ENCODE measurements around the gene MUC20.
"Not testable (repeated sequence)": the region's sequence is repeated elsewhere in the genome, so short reads cannot be mapped to it uniquely, and the experiment has no call there.

MUC20 gene

GRCh38 chr3:195690951-195691350 is 29.8 kb upstream of the MUC20 start:
- H3K4me3 ChIP-seq (ENCODE audit: low read depth in 1 of 2, low read length in 2 of 2) = no peak overlapping the region
- no peaks in the 10 kb centered on the region; the same call in 1 of the 2 replicates for H4K20me1 ChIP-seq (ENCODE audit: insufficient read depth, low read length)
- TF ChIP-seq EZH2 (IDR thresholded peaks at IDR 0.05; ENCODE audit: borderline replicate concordance, low read depth, low read length, severe bottlenecking) (no peak), CTCF (IDR thresholded peaks at IDR 0.05; ENCODE audit: borderline replicate concordance, extremely low read depth, low read length, poor library complexity, severe bottlenecking) (no peak)
- no peak overlapping the region for H3K9ac ChIP-seq (ENCODE audit: low read depth, low read length)
- no peaks in the 10 kb centered on the region for H3K27me3 ChIP-seq (ENCODE audit: insufficient read depth, low read length, poor library complexity)
- no peaks in the 10 kb centered on the region for H3K4me1 ChIP-seq (ENCODE audit: insufficient read depth, low read length)
- H3K9me3 ChIP-seq (ENCODE audit: insufficient read depth, low read length, severe bottlenecking) = no peaks in the 10 kb centered on the region
- H3K36me3 ChIP-seq (ENCODE audit: insufficient read depth, low read length) = peaks cover 54% of the 10 kb centered on the region
- no peak for DNase-seq
- no peak overlapping the region for H2AFZ ChIP-seq (ENCODE audit: low read depth, low read length)
- ATAC-seq (ENCODE audit: insufficient read depth, low read depth) = no peak
- no peak overlapping the region for H3K27ac ChIP-seq (ENCODE audit: low read length)
- H3K4me2 ChIP-seq (ENCODE audit: insufficient read depth, low read length) = no peak overlapping the region
- no peaks in the 10 kb centered on the region for H3K79me2 ChIP-seq (ENCODE audit: insufficient read depth, low read length)

- not testable (repeated sequence) for H2AFZ ChIP-seq (ENCODE audit: low read depth, low read length); H3K9ac ChIP-seq (ENCODE audit: low read depth, low read length); H3K4me1 ChIP-seq (ENCODE audit: insufficient read depth, low read length); H3K27me3 ChIP-seq (ENCODE audit: insufficient read depth, low read length, poor library complexity); H3K4me3 ChIP-seq (ENCODE audit: low read depth in 1 of 2, low read length in 2 of 2); H4K20me1 ChIP-seq (ENCODE audit: insufficient read depth, low read length); H3K27ac ChIP-seq (ENCODE audit: low read length); H3K79me2 ChIP-seq (ENCODE audit: insufficient read depth, low read length); DNase-seq; H3K4me2 ChIP-seq (ENCODE audit: insufficient read depth, low read length); ATAC-seq (ENCODE audit: insufficient read depth, low read depth); H3K9me3 ChIP-seq (ENCODE audit: insufficient read depth, low read length, severe bottlenecking)
- peaks cover 49% of the 10 kb centered on the region for H3K36me3 ChIP-seq (ENCODE audit: insufficient read depth, low read length)
Observed at GRCh38 chr3:195691596-195692353, 29.0 kb upstream of the MUC20 start.

- no peak for ATAC-seq (ENCODE audit: insufficient read depth, low read depth)
- TF ChIP-seq CTCF (IDR thresholded peaks at IDR 0.05; ENCODE audit: borderline replicate concordance, extremely low read depth, low read length, poor library complexity, severe bottlenecking) (no peak), EZH2 (IDR thresholded peaks at IDR 0.05; ENCODE audit: borderline replicate concordance, low read depth, low read length, severe bottlenecking) (no peak)
- Histone ChIP-seq H4K20me1 (ENCODE audit: insufficient read depth, low read length) (peaks cover 4% of the 10 kb centered on the region; the same call in 1 of the 2 replicates), H3K9me3 (ENCODE audit: insufficient read depth, low read length, severe bottlenecking) (no peaks in the 10 kb centered on the region), H3K4me3 (ENCODE audit: low read depth in 1 of 2, low read length in 2 of 2) (no peak overlapping the region), H3K4me1 (ENCODE audit: insufficient read depth, low read length) (no peaks in the 10 kb centered on the region), H3K4me2 (ENCODE audit: insufficient read depth, low read length) (no peak overlapping the region), H3K9ac (ENCODE audit: low read depth, low read length) (no peak overlapping the region), H3K27ac (ENCODE audit: low read length) (no peak overlapping the region), H2AFZ (ENCODE audit: low read depth, low read length) (no peak overlapping the region), H3K36me3 (ENCODE audit: insufficient read depth, low read length) (peaks cover 49% of the 10 kb centered on the region), H3K27me3 (ENCODE audit: insufficient read depth, low read length, poor library complexity) (no peaks in the 10 kb centered on the region), H3K79me2 (ENCODE audit: insufficient read depth, low read length) (no peaks in the 10 kb centered on the region)
- no peak for DNase-seq
Observed at GRCh38 chr3:195692354-195692685, 28.5 kb upstream of the MUC20 start.

GRCh38 chr3:195692781-195693427 is 27.9 kb upstream of the MUC20 start:
- H3K79me2 ChIP-seq (ENCODE audit: insufficient read depth, low read length) = no peaks in the 10 kb centered on the region
- TF ChIP-seq CTCF (IDR thresholded peaks at IDR 0.05; ENCODE audit: borderline replicate concordance, extremely low read depth, low read length, poor library complexity, severe bottlenecking) (no peak), EZH2 (IDR thresholded peaks at IDR 0.05; ENCODE audit: borderline replicate concordance, low read depth, low read length, severe bottlenecking) (no peak)
- H3K27me3 ChIP-seq (ENCODE audit: insufficient read depth, low read length, poor library complexity) = no peaks in the 10 kb centered on the region
- H3K4me1 ChIP-seq (ENCODE audit: insufficient read depth, low read length) = no peaks in the 10 kb centered on the region
- ATAC-seq (ENCODE audit: insufficient read depth, low read depth) (no peak), DNase-seq (no peak)
- no peaks in the 10 kb centered on the region for H3K9me3 ChIP-seq (ENCODE audit: insufficient read depth, low read length, severe bottlenecking)
- H3K4me2 ChIP-seq (ENCODE audit: insufficient read depth, low read length) = no peak overlapping the region
- no peak overlapping the region for H2AFZ ChIP-seq (ENCODE audit: low read depth, low read length)
- H3K9ac ChIP-seq (ENCODE audit: low read depth, low read length) = no peak overlapping the region
- peaks cover 4% of the 10 kb centered on the region; the same call in 1 of the 2 replicates for H4K20me1 ChIP-seq (ENCODE audit: insufficient read depth, low read length)
- no peak overlapping the region for H3K27ac ChIP-seq (ENCODE audit: low read length)
- H3K36me3 ChIP-seq (ENCODE audit: insufficient read depth, low read length) = peaks cover 49% of the 10 kb centered on the region
- H3K4me3 ChIP-seq (ENCODE audit: low read depth in 1 of 2, low read length in 2 of 2) = no peak overlapping the region
